Ammon's horn (tissue), 1 donor: ENCODE results near the gene CDX2.
"Not testable (repeated sequence)": the region's sequence is repeated elsewhere in the genome, so short reads cannot be mapped to it uniquely, and the experiment has no call there.

Experiments
- DNase-seq: peaks from one replicate; pipeline ENCODE4 v3.0.0-alpha.2; 2016; ENCODE audit warnings: low spot score

The CDX2 gene, protein sequence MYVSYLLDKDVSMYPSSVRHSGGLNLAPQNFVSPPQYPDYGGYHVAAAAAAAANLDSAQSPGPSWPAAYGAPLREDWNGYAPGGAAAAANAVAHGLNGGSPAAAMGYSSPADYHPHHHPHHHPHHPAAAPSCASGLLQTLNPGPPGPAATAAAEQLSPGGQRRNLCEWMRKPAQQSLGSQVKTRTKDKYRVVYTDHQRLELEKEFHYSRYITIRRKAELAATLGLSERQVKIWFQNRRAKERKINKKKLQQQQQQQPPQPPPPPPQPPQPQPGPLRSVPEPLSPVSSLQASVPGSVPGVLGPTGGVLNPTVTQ

DNA sequence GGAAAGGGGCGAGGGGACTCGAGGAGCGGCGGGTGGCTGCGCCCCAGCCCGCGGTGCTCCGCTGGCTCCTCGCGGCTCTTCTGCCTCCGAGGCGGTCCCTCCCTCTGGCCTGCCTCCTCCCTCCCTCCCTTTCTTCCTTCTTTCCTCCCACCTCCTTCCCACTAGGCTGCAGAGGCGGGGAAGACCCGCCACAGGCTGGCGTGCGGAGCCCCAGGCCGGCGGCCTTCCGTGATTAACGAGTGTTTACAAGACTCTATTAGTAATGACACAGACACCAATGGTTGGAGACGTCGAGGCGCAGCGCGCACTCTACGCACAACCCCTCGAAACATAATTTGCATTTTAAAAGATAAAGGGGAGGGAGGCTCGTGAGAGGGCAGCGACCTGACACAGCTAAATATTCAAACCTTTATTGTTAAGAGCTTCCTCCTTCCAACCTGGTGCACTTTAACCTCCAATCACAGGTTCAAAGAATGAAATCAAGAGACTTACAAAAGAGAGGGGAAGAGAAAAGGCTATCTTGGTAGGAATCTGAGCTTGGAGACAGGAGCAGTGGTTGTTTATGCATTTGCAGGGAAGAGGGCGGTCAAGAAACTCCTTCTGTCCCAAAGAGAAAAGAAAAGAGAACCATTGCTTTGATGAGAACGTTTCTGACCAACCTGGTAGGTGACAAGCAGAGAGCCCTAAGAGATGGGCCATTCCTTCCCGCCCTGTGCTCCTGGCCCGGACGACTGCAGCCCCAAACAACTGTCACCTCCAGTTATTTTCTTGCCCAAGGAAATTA lies at the start of gene CDX2:
Gene CDX2, minus strand, starts transcription at position 234 of the 784 bp plus-strand sequence. CDS start 309 bp downstream, outside the sequence.
- DNase-seq: no peak

- no peak for DNase-seq
These were observed 45.2 kb upstream of the CDX2 start for GRCh38 chr13:28014301-28014700.

DNA sequence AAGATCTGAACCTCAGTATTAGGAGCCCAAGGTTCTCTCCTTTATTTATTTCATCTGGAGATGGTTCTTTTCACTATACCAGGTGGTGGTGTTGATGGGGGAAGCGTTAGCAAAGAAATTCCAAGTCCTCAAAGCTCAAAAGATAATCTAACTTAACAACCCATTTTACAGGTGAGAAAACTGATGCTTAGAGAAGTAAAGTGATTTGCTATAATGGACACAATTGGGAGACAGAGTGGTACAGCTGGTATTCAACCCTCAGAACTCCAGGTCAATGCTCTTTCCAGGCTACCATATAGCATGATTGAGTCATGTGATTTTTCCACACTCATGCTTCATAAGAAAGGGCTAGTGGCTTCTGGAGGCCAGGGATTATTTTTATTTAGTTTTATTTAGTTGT lies 44.4 kb upstream of the CDX2 start:
- DNase-seq: no peak

- DNase-seq: no peak
These were observed 43.8 kb upstream of the CDX2 start for GRCh38 chr13:28012896-28013295.

DNA sequence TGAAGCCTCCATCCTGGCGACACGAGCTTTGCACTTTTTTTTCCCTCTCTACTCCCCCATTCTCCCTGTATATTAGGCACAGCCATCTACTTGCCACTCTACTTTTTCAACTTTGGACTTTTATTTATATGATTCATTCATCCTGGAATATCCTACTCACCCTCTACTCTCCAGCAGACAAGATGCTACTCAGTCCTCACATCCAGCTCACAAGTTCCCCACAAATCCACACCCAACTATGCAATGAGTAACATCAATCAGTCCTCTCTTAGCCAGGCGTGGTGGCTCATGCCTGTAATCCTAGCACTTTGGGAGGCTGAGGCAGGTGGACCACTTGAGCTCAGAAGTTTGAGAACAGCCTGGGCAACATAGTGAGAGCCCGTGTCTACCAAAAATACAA lies 43.3 kb upstream of the CDX2 start:
- DNase-seq: no peak

DNA sequence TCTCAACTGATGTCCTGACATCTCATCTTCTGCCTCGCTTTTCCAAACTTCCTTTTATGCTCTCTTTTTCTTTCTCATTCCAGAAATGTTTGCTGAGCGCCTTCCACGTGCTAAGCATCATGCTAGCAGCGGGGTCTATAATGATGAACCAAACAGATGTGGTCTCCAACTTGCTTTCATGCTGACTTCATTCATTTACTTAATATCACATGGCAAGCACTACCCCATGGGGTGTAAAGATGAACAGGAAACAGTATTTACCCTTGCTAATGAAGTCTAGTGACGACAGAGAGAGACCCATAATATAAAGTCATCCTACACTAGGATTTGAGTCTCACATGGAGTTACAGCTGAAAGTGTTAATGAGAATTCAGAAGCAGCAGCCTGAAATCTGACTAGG lies 40.9 kb upstream of the CDX2 start:
- no peak for DNase-seq

DNA sequence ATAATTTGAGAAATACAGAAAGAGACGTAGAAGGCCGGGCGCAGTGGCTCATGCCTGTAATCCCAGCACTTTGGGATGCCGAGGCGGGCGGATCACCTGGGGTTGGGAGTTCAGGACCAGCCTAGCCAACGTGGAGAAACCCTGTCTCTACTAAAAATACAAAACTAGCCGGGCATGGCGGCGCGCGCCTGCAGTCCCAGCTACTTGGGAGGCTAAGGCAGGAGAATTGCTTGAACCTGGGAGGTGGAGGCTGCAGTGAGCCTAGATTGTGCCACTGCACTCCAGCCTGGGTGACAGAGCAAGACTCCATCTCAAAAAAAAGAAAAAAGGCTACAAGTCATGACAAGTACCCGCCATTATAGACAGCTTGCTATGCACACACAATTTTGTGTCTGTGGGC lies 35.9 kb upstream of the CDX2 start:
- not testable (repeated sequence) for DNase-seq

GRCh38 chr13:28002886-28003698 lies 34.0 kb upstream of the CDX2 start:
- no peak for DNase-seq

DNA sequence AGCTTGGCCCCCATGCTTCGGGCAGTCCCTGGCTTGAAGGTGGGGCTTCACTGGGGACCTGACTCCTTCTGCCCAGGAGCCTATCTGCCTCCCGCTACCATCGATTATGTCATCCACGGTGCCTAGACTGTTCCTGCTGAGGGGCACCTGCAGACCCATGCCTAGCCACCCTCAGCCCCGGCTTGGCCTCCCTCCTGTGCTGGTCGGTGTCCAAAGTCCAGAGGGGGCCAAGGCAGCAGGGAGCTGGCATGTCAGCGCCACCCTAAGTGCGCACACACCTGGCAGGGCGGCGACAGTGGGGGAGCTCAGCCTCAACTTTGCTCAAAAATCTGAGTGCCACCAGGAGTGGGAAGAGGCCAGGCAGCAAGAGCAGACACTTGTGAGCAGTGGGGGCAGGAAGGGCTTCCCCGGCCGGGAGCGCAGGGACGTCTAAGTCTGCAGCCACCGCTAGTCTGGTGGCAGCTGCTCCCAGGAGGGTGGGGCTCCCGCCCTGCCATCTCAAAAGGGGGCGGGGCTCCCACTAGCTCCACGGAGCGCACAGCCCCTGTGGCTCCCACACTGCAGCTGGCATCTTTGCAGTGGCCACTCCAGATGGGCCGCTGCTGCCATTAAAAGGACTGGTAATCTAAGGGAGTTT lies 32.8 kb upstream of the CDX2 start:
- DNase-seq: no peak

- DNase-seq: no peak
These were observed 31.9 kb upstream of the CDX2 start for GRCh38 chr13:28001049-28001448.

DNA sequence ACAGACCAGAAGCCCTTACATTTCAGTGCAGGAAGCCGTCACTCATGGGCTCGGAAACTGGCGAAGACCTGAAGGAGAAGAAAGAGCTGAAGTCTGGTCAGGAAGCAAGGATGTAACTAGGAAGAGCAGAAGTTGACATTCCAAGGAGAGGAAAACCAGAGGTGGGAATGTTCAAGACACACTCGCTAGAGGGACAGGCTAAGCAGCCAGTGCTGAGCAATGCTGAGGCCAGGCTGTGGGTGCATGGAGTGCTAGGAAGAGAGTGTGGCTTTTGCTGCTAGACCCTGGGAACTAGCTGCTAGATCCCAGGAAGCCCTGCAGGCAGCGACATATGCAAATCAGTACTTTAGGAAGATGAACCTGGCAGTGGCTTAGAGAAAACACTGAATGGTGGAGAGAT lies 31.5 kb upstream of the CDX2 start:
- no peak for DNase-seq

GRCh38 chr13:27997904-27998522 lies 28.9 kb upstream of the CDX2 start:
- DNase-seq: no peak

DNA sequence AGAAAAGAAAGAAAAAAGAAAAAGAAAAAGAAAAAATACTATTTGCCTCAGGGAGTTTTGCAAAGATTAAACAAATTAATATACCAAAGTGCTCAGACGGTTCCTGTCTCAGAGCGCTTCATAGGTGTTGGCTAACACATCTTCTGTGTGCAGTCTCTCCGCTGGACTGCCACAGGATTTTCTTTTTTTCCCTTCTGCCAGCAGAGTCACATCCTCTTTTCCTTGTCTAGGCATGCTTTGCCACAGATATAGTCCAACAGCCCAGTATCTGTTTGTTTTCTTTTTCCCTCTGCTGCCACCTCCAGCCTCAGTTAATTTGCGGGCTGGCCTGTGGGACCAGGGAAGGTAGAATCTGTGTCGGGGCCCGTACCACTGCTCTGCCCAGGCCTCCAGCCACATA lies 22.8 kb upstream of the CDX2 start:
- no peak for DNase-seq

GRCh38 chr13:27988520-27988919 lies 19.4 kb upstream of the CDX2 start, which contains the start of gene URAD:
Gene URAD (minus strand): TSS chr13:27988693. CDS start chr13:27988637, 56 bp downstream.
- no peak for DNase-seq

- DNase-seq: no peak
These were observed 16.5 kb upstream of the CDX2 start for GRCh38 chr13:27985600-27985999.

DNA sequence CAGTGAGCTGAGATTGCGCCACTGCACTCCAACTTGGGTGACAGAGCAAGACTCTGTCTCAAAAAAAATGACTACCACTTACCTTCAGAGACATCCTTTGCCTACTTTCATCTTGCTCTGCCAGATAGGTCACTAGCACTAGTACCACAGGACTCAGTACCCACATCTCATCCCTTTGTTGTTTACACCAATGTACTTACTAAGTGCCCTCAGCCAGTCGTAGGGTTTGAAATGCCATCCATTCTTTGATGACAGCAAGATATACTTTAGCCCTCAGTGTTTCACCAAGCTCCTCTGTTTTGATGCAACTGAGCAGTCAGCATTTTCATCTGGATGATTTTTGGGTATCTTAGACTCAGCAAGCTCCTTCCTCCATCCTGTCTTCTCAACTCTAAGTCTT lies 13.2 kb upstream of the CDX2 start:
- DNase-seq: no peak

- DNase-seq: no peak
These were observed 12.0 kb upstream of the CDX2 start for GRCh38 chr13:27981006-27981708.

DNA sequence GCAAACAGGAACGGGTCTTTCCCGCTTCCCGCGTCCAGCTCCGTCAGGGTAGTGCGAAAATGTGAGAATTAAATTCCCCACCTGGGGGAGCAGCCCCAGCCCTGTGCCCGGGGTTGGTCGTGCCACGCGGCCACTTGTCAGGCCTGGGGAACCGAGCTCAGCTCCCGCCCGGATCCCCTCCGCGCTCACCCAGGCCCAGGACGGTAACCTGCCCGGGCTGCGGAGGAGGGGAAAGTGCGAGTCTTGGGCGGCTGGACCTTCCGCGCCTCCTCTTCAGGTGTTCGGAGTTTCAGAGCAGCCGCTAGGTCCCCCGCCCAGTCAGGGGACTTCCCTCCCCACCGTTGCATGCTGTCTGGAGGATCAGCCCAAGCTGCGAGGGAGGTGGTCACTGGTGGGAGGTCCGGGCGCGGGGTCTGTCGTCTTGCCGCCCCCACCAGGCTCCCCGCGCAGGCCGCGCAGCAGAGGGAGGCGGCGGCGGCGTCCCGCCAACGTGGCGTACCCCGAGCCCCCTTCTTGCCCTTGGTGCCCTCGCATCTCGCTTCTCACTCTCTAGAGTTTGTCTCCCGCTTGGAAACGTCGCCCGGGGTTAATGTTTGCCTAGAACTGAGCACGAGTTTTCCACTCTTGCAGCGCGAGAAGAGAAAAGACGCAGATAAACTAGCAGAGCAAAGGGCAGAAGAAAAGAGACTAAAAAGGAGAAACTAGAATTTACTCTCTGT lies 11.3 kb upstream of the CDX2 start:
- no peak for DNase-seq

DNA sequence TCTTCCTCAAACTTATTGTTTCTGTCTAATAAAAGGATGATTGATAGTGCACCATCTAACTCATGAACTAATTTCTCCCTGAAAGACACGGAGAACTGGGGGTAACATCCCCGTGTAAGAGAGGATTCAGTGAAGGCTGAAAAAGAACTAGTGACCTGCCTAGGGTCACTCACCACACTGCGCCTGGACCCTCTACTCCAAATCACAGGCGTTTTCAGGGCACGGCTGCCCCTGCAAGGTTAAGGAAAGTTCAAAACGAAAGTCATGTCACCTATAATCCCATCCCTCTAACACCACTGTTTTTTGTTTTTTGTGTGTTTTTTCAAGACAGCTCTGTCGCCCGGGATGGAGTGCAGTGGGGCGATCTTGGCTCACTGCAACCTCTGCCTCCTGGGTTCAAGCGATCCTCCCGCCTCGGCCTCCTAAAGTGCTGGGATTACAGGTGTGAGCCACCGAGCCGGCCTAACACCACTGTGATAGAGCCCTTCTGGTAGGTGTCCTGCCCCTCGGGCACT lies 10.7 kb upstream of the CDX2 start:
- DNase-seq: no peak

GRCh38 chr13:27979001-27979643 lies 10.0 kb upstream of the CDX2 start:
- DNase-seq: no peak
